GM06990 (cell line): ENCODE results near the gene EML3.

ENCODE experiments used
- DNase-seq: peaks from one replicate; pipeline ENCODE4 v3.0.0-alpha.2; 2011; ENCODE audit not compliant: insufficient read length; ENCODE audit errors: extremely low read depth
- H3K27me3 ChIP-seq: replicated peaks from 2 replicates; pipeline ENCODE4 v1.6.0; 2011; ENCODE audit warnings: low read length; ENCODE audit not compliant: control insufficient read depth, insufficient read depth
- H3K36me3 ChIP-seq: 2 replicates; pipeline ENCODE4 v1.5.1; 2011; ENCODE audit warnings: low read length; ENCODE audit not compliant: control insufficient read depth, insufficient read depth
- H3K4me3 ChIP-seq: replicated peaks from 2 replicates; pipeline ENCODE4 v1.5.1; 2011; ENCODE audit warnings: low read depth, mild to moderate bottlenecking, control low read depth, low read length
- TF ChIP-seq, protein P1 (sequence below): IDR thresholded peaks from 2 replicates; pipeline ENCODE4 v1.5.1; 2011; ENCODE audit warnings: low read length, control low read depth, mild to moderate bottlenecking, inconsistent platforms; ENCODE audit not compliant: insufficient read depth, poor library complexity, severe bottlenecking

Gene EML3

DNA sequence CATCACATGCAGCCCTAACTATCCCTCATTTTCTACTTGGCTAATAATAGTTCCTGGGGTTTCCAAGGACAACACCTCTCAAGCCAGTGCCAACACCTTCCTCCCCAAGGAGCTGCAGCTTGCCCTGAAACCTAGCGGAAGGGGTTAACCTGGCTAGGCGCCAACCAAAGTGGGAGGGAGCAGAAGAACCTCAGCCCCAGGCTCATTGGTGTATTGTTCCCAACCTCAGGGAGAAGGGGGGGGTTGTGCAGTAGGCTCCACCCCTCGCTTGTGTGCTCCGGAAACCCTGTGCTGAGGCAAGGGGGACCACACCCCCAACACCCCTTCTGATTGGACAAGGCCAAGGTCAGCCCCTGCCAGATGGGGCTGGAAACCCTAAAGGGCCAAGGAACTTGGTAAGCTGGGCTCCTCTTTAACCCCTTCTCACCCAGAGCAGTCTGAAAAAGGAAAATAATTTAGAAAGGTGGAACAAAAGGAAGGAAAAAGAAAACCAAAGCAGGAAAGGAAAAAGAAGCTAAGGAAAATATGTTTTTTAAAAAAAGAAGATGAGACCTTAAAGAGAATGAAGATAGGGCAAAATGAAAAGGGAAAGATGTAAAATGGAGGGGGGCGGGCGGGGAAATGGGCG is 13.4 kb downstream of the EML3 start:
- peak; percentile 89 for DNase-seq
- Histone ChIP-seq H3K27me3 (no peaks in the 10 kb centered on the region), H3K4me3 (peak overlapping the region; percentile 93), H3K36me3 (peaks cover 42% of the 10 kb centered on the region)
- TF ChIP-seq, protein P1, sequence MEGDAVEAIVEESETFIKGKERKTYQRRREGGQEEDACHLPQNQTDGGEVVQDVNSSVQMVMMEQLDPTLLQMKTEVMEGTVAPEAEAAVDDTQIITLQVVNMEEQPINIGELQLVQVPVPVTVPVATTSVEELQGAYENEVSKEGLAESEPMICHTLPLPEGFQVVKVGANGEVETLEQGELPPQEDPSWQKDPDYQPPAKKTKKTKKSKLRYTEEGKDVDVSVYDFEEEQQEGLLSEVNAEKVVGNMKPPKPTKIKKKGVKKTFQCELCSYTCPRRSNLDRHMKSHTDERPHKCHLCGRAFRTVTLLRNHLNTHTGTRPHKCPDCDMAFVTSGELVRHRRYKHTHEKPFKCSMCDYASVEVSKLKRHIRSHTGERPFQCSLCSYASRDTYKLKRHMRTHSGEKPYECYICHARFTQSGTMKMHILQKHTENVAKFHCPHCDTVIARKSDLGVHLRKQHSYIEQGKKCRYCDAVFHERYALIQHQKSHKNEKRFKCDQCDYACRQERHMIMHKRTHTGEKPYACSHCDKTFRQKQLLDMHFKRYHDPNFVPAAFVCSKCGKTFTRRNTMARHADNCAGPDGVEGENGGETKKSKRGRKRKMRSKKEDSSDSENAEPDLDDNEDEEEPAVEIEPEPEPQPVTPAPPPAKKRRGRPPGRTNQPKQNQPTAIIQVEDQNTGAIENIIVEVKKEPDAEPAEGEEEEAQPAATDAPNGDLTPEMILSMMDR = no peak

DNA sequence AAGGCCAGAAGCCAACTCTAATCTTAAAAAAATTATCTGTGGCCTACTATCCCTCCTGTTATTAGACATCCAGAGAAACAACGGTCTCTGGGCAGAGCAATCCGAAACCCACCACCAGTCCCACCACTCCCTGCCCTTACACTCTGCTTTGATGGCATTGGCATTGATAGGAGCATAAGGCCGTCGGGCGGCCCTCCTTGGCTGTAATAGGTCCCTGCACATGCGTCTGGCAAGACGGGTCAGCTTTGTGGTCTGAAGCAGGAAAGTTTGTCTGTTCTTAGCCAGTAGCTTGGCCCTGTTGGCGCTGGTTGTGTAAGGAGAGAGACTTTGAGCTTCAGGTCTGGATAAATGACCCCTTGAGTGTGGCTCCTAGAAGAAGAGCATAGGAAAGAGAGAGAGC is 17.5 kb downstream of the EML3 start:
- Histone ChIP-seq H3K4me3 (no peak overlapping the region), H3K36me3 (peaks cover 43% of the 10 kb centered on the region), H3K27me3 (no peaks in the 10 kb centered on the region)
- TF ChIP-seq, protein P1 = no peak
- no peak for DNase-seq

DNA sequence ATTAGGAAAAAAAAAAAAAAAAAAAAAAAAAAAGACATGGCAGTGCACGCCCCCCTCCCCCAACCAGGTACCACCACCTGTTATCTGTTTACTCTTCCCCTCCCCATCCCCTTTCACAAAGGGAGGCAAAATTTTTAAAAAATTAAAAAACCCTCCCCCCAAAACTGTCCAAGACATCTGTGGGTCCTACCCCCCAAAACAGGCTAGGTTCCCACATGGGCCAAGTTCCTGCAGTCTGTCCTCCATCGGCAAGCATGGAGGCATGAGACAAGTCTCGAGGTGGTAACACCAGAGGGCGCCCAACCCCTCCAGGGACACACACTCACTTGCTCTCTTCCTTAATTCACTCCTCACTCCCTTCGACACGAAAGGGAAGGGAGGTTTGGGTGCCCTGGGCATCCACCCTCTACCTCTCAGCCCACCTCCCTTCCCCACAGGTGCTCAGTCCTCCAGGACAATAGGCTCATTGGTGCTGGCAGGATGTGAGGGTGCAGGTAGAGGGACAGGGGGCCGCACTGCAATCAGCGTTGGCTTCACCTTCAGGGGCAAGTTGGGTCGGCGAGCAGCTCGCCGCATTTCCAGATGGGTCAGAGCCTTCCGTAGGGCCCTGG is 19.0 kb downstream of the EML3 start:
- DNase-seq = peak; percentile 45
- H3K27me3 ChIP-seq = no peaks in the 10 kb centered on the region
- no peak overlapping the region for H3K4me3 ChIP-seq
- TF ChIP-seq, protein P1 = peak; percentile 69
- H3K36me3 ChIP-seq = peaks cover 45% of the 10 kb centered on the region

DNA sequence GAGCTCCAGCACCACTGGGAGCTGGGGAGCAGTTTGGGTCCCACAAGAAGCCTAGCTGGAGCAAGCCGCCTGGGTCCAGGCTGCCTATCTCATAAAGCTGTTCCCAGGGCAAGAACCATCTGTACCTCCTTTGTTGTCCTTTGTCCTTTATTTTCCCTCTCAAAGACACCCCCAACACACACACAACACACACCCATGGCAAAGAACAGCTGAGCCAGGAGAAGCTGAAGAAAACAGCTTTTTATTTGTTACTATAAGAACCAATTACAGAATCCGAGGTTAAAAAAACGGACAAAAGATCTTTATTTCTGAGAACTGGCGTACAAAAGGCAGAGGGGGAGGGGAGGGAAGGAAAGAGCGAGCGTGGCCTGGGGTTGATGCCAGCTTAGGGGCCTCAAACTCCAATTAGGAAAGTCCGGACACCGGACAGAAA is 19.6 kb downstream of the EML3 start:
- peaks cover 41% of the 10 kb centered on the region for H3K36me3 ChIP-seq
- TF ChIP-seq, protein P1 = no peak
- no peak for DNase-seq
- H3K4me3 ChIP-seq = no peak overlapping the region
- H3K27me3 ChIP-seq = no peaks in the 10 kb centered on the region

DNA sequence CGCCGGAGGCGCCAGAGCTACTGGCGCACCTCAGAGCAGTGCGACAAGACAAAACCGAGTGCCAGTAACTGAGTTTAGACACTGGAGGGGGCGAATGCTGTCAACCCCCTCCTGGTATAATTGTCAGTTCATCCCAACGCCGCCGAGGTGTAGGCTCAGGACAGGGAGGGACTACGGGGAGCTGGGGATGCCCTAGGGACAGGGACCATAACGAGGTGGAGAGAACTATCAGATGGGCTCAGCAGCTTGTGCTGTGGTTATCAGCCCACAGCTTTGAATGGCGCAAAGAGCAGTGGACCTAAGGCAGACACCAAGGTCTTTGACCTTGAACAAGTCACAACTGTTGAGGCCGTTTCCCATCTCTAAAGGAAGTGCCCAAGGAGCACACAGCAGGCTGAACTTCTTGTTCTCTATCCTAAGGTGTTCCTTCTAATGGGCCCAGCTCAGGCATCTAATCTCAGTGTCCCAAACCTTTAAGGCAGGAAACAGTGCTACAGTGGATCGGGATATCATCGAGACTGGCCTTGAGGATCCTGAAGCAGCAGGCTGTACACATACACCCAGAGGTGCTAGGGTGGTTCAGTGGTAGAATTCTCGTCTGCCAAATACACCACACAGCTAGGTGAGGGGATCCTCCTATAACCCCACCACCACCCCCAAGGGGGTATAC is 20.3 kb downstream of the EML3 start:
- Histone ChIP-seq H3K4me3 (peak overlapping the region; percentile 55), H3K27me3 (no peaks in the 10 kb centered on the region), H3K36me3 (peaks cover 37% of the 10 kb centered on the region)
- TF ChIP-seq, protein P1 = no peak
- no peak for DNase-seq
